ENCODE data around the gene PAK4. TPM values are rescaled to one million over a fixed set of nuclear protein-coding genes. Genes with fewer than 3 reads are reported as not detected.
"Not testable (repeated sequence)": the region's sequence is repeated elsewhere in the genome, so short reads cannot be mapped to it uniquely, and the experiment has no call there.

Gene PAK4
- total and polyA plus RNA-seq, 5 donors from 2014 or later, result 0.87 to 10.9 (median 1.8) TPM

DNA sequence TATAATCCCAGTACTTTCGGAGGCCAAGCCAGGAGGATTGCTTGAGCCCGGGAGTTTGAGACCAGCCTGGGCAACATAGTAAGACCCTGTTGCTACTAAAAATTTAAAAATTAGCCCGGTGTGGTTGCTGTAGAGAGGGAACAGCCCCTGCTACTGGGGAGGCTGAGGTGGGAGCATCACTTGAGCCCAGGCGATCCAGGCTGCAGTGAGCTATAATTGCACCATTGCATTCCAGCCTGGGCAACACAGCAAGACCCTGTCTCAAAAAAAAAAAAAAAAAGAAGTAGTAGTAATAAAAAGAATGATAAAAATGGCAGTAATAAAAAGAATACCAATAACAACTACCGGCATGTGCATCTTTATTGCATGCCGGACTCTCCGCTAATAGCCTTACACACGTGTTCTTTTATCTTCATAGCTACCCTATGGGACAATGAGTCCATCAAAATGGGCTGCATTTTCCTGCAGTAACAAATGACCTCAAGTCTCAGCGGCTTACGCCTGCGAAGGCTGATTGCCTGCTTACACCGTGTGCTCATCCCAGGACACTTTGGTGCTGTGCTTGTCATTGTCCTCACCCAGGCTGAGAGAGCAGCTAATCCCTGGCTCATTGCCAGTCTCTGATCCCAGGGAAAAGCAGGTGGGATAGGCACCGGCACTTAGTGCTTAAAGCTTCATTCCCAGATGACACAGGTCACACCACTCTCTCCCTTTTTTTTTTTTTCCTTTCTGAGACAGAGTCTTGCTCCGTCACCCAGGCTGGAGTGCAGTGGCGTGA is 92.8 kb downstream of the PAK4 start:
- no peak overlapping the region for H3K4me3 ChIP-seq (ENCODE audit: low read depth, low read length)
- peaks cover 2% of the 10 kb centered on the region for H3K27me3 ChIP-seq (ENCODE audit: control insufficient read depth, insufficient read depth, low read length)
- peaks cover 19% of the 10 kb centered on the region for H3K27me3 Mint-ChIP-seq
- H3K4me3 Mint-ChIP-seq, result no peak overlapping the region
- no peaks in the 10 kb centered on the region for H3K9me3 ChIP-seq (ENCODE audit: control insufficient read depth in 2 of 2, low read length in 2 of 2)
- H3K4me1 ChIP-seq (ENCODE audit: control insufficient read depth, insufficient read depth, low read length, poor library complexity, severe bottlenecking), result no peaks in the 10 kb centered on the region
- no peaks in the 10 kb centered on the region for H3K4me1 Mint-ChIP-seq
- H3K36me3 ChIP-seq (ENCODE audit: control insufficient read depth, insufficient read depth, low read length), result no peaks in the 10 kb centered on the region
- peaks cover 0 to 1% (median 0%) of the 10 kb centered on the region in 7 donors for H3K9me3 Mint-ChIP-seq
- no peak overlapping the region for H3K27ac Mint-ChIP-seq
- peaks cover 5% of the 10 kb centered on the region for H3K36me3 Mint-ChIP-seq
- ATAC-seq (ENCODE audit: low read depth in 2 of 2) (no peak), DNase-seq (no peak)
- H3K27ac ChIP-seq (ENCODE audit: insufficient read depth, low read length, poor library complexity, severe bottlenecking), result no peak overlapping the region

DNA sequence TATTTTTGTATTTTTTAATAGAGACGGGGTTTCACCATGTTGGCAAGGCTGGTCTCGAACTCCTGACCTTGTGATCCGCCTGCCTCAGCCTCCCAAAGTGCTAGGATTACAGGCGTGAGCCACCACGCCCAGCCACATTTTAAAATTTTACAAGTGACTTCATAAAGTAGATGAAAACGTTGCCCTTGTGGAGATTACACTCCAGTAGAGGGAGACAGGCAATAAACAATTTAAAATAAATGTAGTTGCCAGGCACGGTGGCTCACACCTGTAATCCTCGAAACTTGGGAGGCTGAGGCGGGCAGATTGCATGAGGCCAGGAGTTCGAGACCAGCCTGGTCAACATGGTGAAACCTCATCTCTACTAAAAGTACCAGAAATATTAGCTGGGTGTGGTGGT is 93.5 kb downstream of the PAK4 start:
- H3K9me3 Mint-ChIP-seq; H3K36me3 Mint-ChIP-seq; H3K27ac Mint-ChIP-seq; ATAC-seq (ENCODE audit: low read depth in 2 of 2); H3K4me3 Mint-ChIP-seq; DNase-seq; H3K9me3 ChIP-seq (ENCODE audit: control insufficient read depth in 2 of 2, low read length in 2 of 2); H3K4me3 ChIP-seq (ENCODE audit: low read depth, low read length); H3K27ac ChIP-seq (ENCODE audit: insufficient read depth, low read length, poor library complexity, severe bottlenecking); H3K27me3 ChIP-seq (ENCODE audit: control insufficient read depth, insufficient read depth, low read length); H3K36me3 ChIP-seq (ENCODE audit: control insufficient read depth, insufficient read depth, low read length); H3K4me1 Mint-ChIP-seq; H3K4me1 ChIP-seq (ENCODE audit: control insufficient read depth, insufficient read depth, low read length, poor library complexity, severe bottlenecking): not testable (repeated sequence)
- H3K27me3 Mint-ChIP-seq, result peaks cover 19% of the 10 kb centered on the region

DNA sequence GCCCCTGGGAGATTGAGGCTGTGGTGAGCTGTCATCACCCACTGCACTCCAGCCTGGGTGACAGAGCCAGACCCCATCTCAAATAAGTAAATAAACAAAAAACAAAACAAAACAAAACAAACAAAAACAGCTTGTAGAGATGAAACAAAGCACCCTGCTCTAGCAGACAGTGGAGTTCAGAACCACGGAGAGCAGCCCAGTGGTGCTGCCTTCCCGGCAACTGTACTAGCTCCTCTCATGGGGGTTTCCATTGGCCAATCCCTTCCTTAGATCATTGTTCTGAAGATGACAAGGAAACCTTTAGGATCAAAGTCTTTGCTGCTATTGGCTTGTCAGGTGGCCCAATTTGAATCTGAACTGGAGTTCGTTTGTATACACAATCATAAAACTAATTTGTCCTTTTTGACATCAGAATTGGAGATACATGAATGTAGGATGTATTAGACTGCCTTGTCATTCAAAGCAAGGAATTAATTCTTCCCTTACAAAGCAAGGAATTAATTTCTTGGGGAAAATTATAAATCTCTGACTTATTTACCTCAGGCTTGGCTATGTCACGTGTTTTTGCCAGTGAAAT is 98.2 kb downstream of the PAK4 start:
- Mint-ChIP-seq H3K27ac (no peak overlapping the region), H3K36me3 (no peaks in the 10 kb centered on the region), H3K4me1 (no peaks in the 10 kb centered on the region), H3K27me3 (peaks cover 19% of the 10 kb centered on the region), H3K4me3 (no peak overlapping the region), H3K9me3 (peaks cover 0 to 2% (median 0%) of the 10 kb centered on the region in 7 donors)
- no peaks in the 10 kb centered on the region for H3K9me3 ChIP-seq (ENCODE audit: control insufficient read depth in 2 of 2, low read length in 2 of 2)
- no peaks in the 10 kb centered on the region for H3K4me1 ChIP-seq (ENCODE audit: control insufficient read depth, insufficient read depth, low read length, poor library complexity, severe bottlenecking)
- H3K27ac ChIP-seq (ENCODE audit: insufficient read depth, low read length, poor library complexity, severe bottlenecking), result no peak overlapping the region
- ATAC-seq (ENCODE audit: low read depth in 2 of 2) (no peak), DNase-seq (no peak)
- H3K4me3 ChIP-seq (ENCODE audit: low read depth, low read length), result no peak overlapping the region
- H3K36me3 ChIP-seq (ENCODE audit: control insufficient read depth, insufficient read depth, low read length), result no peaks in the 10 kb centered on the region
- H3K27me3 ChIP-seq (ENCODE audit: control insufficient read depth, insufficient read depth, low read length), result peaks cover 4% of the 10 kb centered on the region

DNA sequence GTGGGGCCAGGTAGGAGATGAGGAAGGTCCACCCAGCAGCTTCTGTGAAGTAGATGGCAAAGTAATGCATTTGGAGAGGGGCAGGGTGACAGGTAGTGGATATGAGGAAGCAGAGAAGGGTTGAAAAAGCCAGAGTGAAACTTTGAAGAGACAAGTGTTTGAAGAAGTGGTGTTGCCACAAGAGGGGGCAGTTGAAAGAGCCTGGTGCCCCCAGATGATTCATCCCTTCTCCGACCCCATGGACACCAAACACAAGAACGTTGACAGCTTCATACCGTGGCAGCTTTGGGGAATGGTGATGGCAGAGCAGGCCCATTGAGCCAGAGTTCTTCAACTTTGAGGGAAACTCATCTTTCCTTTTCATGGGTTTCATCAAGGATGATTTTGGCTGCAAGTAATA is 99.3 kb downstream of the PAK4 start:
- Histone ChIP-seq H3K4me1 (ENCODE audit: control insufficient read depth, insufficient read depth, low read length, poor library complexity, severe bottlenecking) (no peaks in the 10 kb centered on the region), H3K27me3 (ENCODE audit: control insufficient read depth, insufficient read depth, low read length) (peaks cover 4% of the 10 kb centered on the region), H3K27ac (ENCODE audit: insufficient read depth, low read length, poor library complexity, severe bottlenecking) (no peak overlapping the region), H3K36me3 (ENCODE audit: control insufficient read depth, insufficient read depth, low read length) (no peaks in the 10 kb centered on the region), H3K9me3 (ENCODE audit: control insufficient read depth in 2 of 2, low read length in 2 of 2) (no peaks in the 10 kb centered on the region), H3K4me3 (ENCODE audit: low read depth, low read length) (no peak overlapping the region)
- Mint-ChIP-seq H3K27me3 (peaks cover 19% of the 10 kb centered on the region), H3K9me3 (peaks cover 0 to 2% (median 0%) of the 10 kb centered on the region in 7 donors), H3K36me3 (no peaks in the 10 kb centered on the region), H3K27ac (no peak overlapping the region), H3K4me1 (no peaks in the 10 kb centered on the region), H3K4me3 (no peak overlapping the region)
- ATAC-seq (ENCODE audit: low read depth in 2 of 2) (no peak), DNase-seq (no peak)

Other genes with a start within 250 kb of the PAK4 start
- gene RINL, start 247.5 kb upstream of the PAK4 start, total RNA-seq, result 48.9 TPM
- 10 to 100 TPM; 30.1 to 39.7 (median 36.5) TPM for gene RINL, start 247.5 kb upstream of the PAK4 start, polyA plus RNA-seq
- 78.4 TPM for gene SIRT2, start 226.2 kb upstream of the PAK4 start, total RNA-seq
- 10 to 100 TPM; 33.8 to 52.0 (median 44.3) TPM for gene SIRT2, start 226.2 kb upstream of the PAK4 start, polyA plus RNA-seq
- gene NFKBIB, start 225.8 kb upstream of the PAK4 start, total RNA-seq, result 57.7 TPM
- 10 to 100 TPM in 3 of 4 donors, 1 to 10 TPM in 1; 9.0 to 18.9 (median 11.9) TPM for gene NFKBIB, start 225.8 kb upstream of the PAK4 start, polyA plus RNA-seq
- 0.91 TPM for gene CCER2, start 213.6 kb upstream of the PAK4 start, total RNA-seq
- gene CCER2, start 213.6 kb upstream of the PAK4 start, polyA plus RNA-seq, result not detected
- gene SARS2, start 195.0 kb upstream of the PAK4 start, total RNA-seq, result 16.1 TPM
- gene SARS2, start 195.0 kb upstream of the PAK4 start, polyA plus RNA-seq, result 10 to 100 TPM; 13.1 to 15.6 (median 15.0) TPM
- 19.8 TPM for gene MRPS12, start 194.8 kb upstream of the PAK4 start, total RNA-seq
- gene MRPS12, start 194.8 kb upstream of the PAK4 start, polyA plus RNA-seq, result 100 to 1,000 TPM in 3 of 4 donors, 10 to 100 TPM in 1; 97.2 to 114 (median 108) TPM
- gene FBXO17, start 150.0 kb upstream of the PAK4 start, total RNA-seq, result not detected
- gene FBXO17, start 150.0 kb upstream of the PAK4 start, polyA plus RNA-seq, result under 1 TPM in 2 of 4 donors, not detected in 2; 0.14 to 0.30 TPM
- 0.35 TPM for gene FBXO27, start 93.2 kb upstream of the PAK4 start, total RNA-seq
- under 1 TPM in 3 of 4 donors, not detected in 1; 0.16 to 0.34 (median 0.22) TPM for gene FBXO27, start 93.2 kb upstream of the PAK4 start, polyA plus RNA-seq
- not detected for gene ACP7, start 41.4 kb upstream of the PAK4 start, total RNA-seq
- not detected for gene ACP7, start 41.4 kb upstream of the PAK4 start, polyA plus RNA-seq
- not detected for gene NCCRP1, start 71.2 kb downstream of the PAK4 start, total RNA-seq
- gene NCCRP1, start 71.2 kb downstream of the PAK4 start, polyA plus RNA-seq, result not detected
- not detected for gene SYCN, start 78.5 kb downstream of the PAK4 start, total RNA-seq
- not detected for gene SYCN, start 78.5 kb downstream of the PAK4 start, polyA plus RNA-seq
- not detected for gene IFNL3, start 119.2 kb downstream of the PAK4 start, total RNA-seq
- not detected for gene IFNL3, start 119.2 kb downstream of the PAK4 start, polyA plus RNA-seq
- gene IFNL4, start 123.1 kb downstream of the PAK4 start, total RNA-seq, result not detected
- not detected for gene IFNL4, start 123.1 kb downstream of the PAK4 start, polyA plus RNA-seq
- gene IFNL2, start 142.6 kb downstream of the PAK4 start, total RNA-seq, result not detected
- gene IFNL2, start 142.6 kb downstream of the PAK4 start, polyA plus RNA-seq, result not detected
- not detected for gene IFNL1, start 170.6 kb downstream of the PAK4 start, total RNA-seq
- gene IFNL1, start 170.6 kb downstream of the PAK4 start, polyA plus RNA-seq, result not detected
- 4.9 TPM for gene LRFN1, start 195.1 kb downstream of the PAK4 start, total RNA-seq
- 1 to 10 TPM; 2.1 to 4.9 (median 3.1) TPM for gene LRFN1, start 195.1 kb downstream of the PAK4 start, polyA plus RNA-seq
- gene GMFG, start 210.3 kb downstream of the PAK4 start, total RNA-seq, result 512 TPM
- gene GMFG, start 210.3 kb downstream of the PAK4 start, polyA plus RNA-seq, result 1,000 to 10,000 TPM; 1,343 to 1,906 (median 1,706) TPM
- 78.9 TPM for gene SAMD4B, start 216.6 kb downstream of the PAK4 start, total RNA-seq
- gene SAMD4B, start 216.6 kb downstream of the PAK4 start, polyA plus RNA-seq, result 1 to 10 TPM; 5.7 to 9.9 (median 6.5) TPM

Data from CD4-positive, CD25-positive, alpha-beta regulatory T cell (primary cell).